HepG2 (cell line): Measurements from ENCODE around the gene PKDREJ. TPM values are rescaled to one million over a fixed set of nuclear protein-coding genes. Genes with fewer than 3 reads are reported as not detected.
A peak's percentile ranks its signal among the peaks of the same experiment; 100 is the strongest.

Source experiments
- BORCS8-MEF2B ChIP-seq: sonication (generic); formaldehyde crosslinking; IDR thresholded peaks from 2 replicates; pipeline ENCODE4 v1.8.0; 2022; ENCODE audit warnings: mild to moderate bottlenecking, missing genetic modification reagents
- BRCA1 ChIP-seq: sonication (generic); formaldehyde crosslinking; IDR thresholded peaks from 2 replicates; pipeline ENCODE4 v1.4.0; 2020; ENCODE audit warnings: missing genetic modification reagents
- CC2D1A ChIP-seq: sonication (generic); formaldehyde crosslinking; IDR thresholded peaks from 2 replicates; pipeline ENCODE4 v1.8.1; 2023; ENCODE audit warnings: mild to moderate bottlenecking, missing genetic modification reagents
- CREB3 ChIP-seq: sonication (generic); formaldehyde crosslinking; IDR thresholded peaks from 2 replicates; pipeline ENCODE4 v1.5.0; 2020; ENCODE audit warnings: missing genetic modification reagents
- CREM ChIP-seq, 2 experiments: sonication (generic) in 1 of 2; formaldehyde crosslinking in 1 of 2; IDR thresholded peaks; 2 replicates each; pipeline versions ENCODE4 v1.4.0 to v1.6.1; 2016 to 2020; ENCODE audit warnings: antibody characterized with exemption in 1 of 2, mild to moderate bottlenecking in 1 of 2, missing genetic modification reagents in 1 of 2
- ETS1 ChIP-seq: sonication (generic); formaldehyde crosslinking; IDR thresholded peaks from 2 replicates; pipeline ENCODE4 v1.4.0; 2020; ENCODE audit warnings: missing genetic modification reagents
- GRHL1 ChIP-seq: sonication (generic); formaldehyde crosslinking; conservative IDR thresholded peaks from 2 replicates; pipeline ENCODE4 v1.8.0; 2022; ENCODE audit warnings: missing genetic modification reagents
- HIVEP1 ChIP-seq: sonication (generic); formaldehyde crosslinking; IDR thresholded peaks from 2 replicates; pipeline ENCODE4 v1.4.0; 2020; ENCODE audit warnings: mild to moderate bottlenecking, missing genetic modification reagents
- HNRNPLL ChIP-seq: fragments of 200-400 bp; formaldehyde crosslinking; IDR thresholded peaks from 2 replicates; pipeline ENCODE4 v1.6.1; 2017; ENCODE audit warnings: mild to moderate bottlenecking, low read depth, low read length; ENCODE audit not compliant: poor library complexity, severe bottlenecking
- ONECUT2 ChIP-seq: sonication (generic); formaldehyde crosslinking; IDR thresholded peaks from 2 replicates; pipeline ENCODE4 v1.4.0; 2020; ENCODE audit warnings: missing genetic modification reagents
- POGK ChIP-seq: sonication (generic); formaldehyde crosslinking; conservative IDR thresholded peaks from 2 replicates; pipeline ENCODE4 v1.8.0; 2022; ENCODE audit warnings: mild to moderate bottlenecking, moderate library complexity, missing genetic modification reagents
- TBX2 ChIP-seq: sonication (generic); formaldehyde crosslinking; IDR thresholded peaks from 2 replicates; pipeline ENCODE4 v1.5.0; 2020; ENCODE audit warnings: missing genetic modification reagents, mild to moderate bottlenecking, borderline replicate concordance
- ZBTB7B ChIP-seq: sonication (generic); formaldehyde crosslinking; IDR thresholded peaks from 2 replicates; pipeline ENCODE4 v1.4.0; 2020; ENCODE audit warnings: missing genetic modification reagents
- ZNF138 ChIP-seq: sonication (generic); formaldehyde crosslinking; IDR thresholded peaks from 2 replicates; pipeline ENCODE4 v1.5.0; 2020; ENCODE audit warnings: mild to moderate bottlenecking, low read depth, missing genetic modification reagents
- ZNF142 ChIP-seq: sonication (generic); formaldehyde crosslinking; IDR thresholded peaks from 2 replicates; pipeline ENCODE4 v1.4.0; 2020; ENCODE audit warnings: missing genetic modification reagents
- polyA plus RNA-seq, 8 experiments: library from polyadenylated mRNA; depleted of rRNA in 3 of 8; stranded (reverse) in 7 of 8; unstranded in 1 of 8; fragments of >200 nt; fragmentation: Illumina TruSeq in 4 of 8; extraction: Trizol in 4 of 8; gene quantifications; 2 replicates each; pipeline versions ENCODE4 v1.2.1 to v1.2.3, GENCODE V29; 2011 to 2016; ENCODE audit warnings: low read depth in 4 of 8, missing spikeins in 1 of 8, mixed read lengths in 1 of 8; ENCODE audit not compliant: insufficient read depth in 1 of 8
- total RNA-seq, 5 experiments: library from RNA; depleted of rRNA; stranded (reverse); fragments of >200 nt; fragmentation: Illumina TruSeq; extraction: Trizol; gene quantifications; 2 replicates each; pipeline ENCODE4 v1.2.3, GENCODE V29; 2016; ENCODE audit warnings: low read depth in 1 of 5

Gene PKDREJ
- total and polyA plus RNA-seq, 2 of the 13 experiments (the other 11 are each of a cell fraction or from before 2014, with no cell fraction given), result not detected

- TF ChIP-seq POGK, result peak; percentile 87
- peak; percentile 95 for TF ChIP-seq ZNF142 (CRISPR knock-in tag)
- TF ChIP-seq ZNF138, result peak; percentile 98
- TF ChIP-seq TBX2 (CRISPR knock-in tag), result peak; percentile 81
- no peak for TF ChIP-seq ETS1 (CRISPR knock-in tag)
- peak; percentile 79 for TF ChIP-seq HNRNPLL
- TF ChIP-seq ONECUT2 (CRISPR knock-in tag), result no peak
- TF ChIP-seq CREM (IDR thresholded peaks at IDR 0.05), result no peak
- no peak for TF ChIP-seq CREM (CRISPR knock-in tag; IDR thresholded peaks at IDR 0.05)
- no peak; the same call in 1 of the 2 replicates for TF ChIP-seq HIVEP1 (CRISPR knock-in tag)
- TF ChIP-seq CREB3 (CRISPR knock-in tag), result peak; percentile 89; the same call in 1 of the 2 replicates
- no peak for TF ChIP-seq GRHL1 (CRISPR knock-in tag)
- peak; percentile 76 for TF ChIP-seq ZBTB7B (CRISPR knock-in tag)
- TF ChIP-seq CC2D1A, result no peak
- TF ChIP-seq BRCA1 (CRISPR knock-in tag), result peak; percentile 77; the same call in 1 of the 2 replicates
- 0 out of 2 replicates have a peak, but pooled peaks have one; percentile 39 for TF ChIP-seq BORCS8-MEF2B
These were observed 12.9 kb downstream of the PKDREJ start, which contains the start of gene CDPF1 (continued) for GRCh38 chr22:46250035-46250782.
